ENCODE results near the gene TMSB15B.
"Not testable (repeated sequence)": the region's sequence is repeated elsewhere in the genome, so short reads cannot be mapped to it uniquely, and the experiment has no call there.

The TMSB15B gene

GRCh38 chrX:103962411-103963278 is at the start of gene TMSB15B:
Gene TMSB15B (plus strand): TSS chrX:103962627.
- H3K9me3 Mint-ChIP-seq; H3K27ac Mint-ChIP-seq; H3K4me3 Mint-ChIP-seq; H3K36me3 Mint-ChIP-seq (ENCODE audit: low read depth); intact Hi-C loops (cut with micrococcal nuclease); H3K4me1 Mint-ChIP-seq (ENCODE audit: low read depth); H3K27me3 Mint-ChIP-seq: not testable (repeated sequence)

DNA sequence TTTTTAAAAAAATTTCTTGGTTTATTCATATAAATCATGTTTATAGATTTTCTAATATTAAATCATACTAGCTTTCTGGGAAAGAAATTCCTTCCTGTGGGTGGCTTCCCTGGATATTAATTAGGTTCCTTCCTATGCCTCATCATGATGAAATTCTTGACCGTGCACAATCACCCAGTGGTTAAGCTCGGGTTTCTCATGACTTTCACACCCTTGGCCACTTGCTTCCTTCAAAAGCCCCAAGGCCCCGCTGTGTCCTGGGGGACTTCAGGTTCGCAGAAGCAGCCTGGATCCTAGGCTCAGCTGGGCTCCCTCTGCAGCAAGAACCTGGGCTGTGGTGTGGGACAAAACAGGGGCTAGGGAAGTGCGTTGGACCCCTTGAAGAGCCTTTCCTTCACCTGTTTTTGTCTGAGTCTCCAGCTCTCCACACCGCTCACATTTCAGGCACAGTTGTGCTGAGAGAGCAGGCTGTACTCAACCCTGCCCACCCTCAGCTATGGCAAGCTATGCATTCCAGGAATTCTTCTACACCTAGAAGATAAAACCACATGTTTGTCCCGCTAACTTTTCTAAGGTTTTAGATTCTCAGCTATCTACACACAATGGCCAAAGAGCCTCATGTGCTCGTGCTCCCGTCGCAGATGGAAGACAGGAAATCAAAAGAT is 48.9 kb upstream of the TMSB15B start:
- peaks cover 8% of the 10 kb centered on the region for H3K4me1 Mint-ChIP-seq (ENCODE audit: low read depth)
- no peak overlapping the region for H3K4me3 Mint-ChIP-seq
- no peak overlapping the region for H3K27ac Mint-ChIP-seq
- intact Hi-C loops (cut with micrococcal nuclease), result no loop called here
- peaks cover 6% of the 10 kb centered on the region for H3K27me3 Mint-ChIP-seq
- no peaks in the 10 kb centered on the region for H3K9me3 Mint-ChIP-seq
- H3K36me3 Mint-ChIP-seq (ENCODE audit: low read depth), result no peaks in the 10 kb centered on the region

- peak overlapping the region; percentile 81 for H3K4me3 Mint-ChIP-seq
- peaks cover 12% of the 10 kb centered on the region for H3K27me3 Mint-ChIP-seq
- peaks cover 18% of the 10 kb centered on the region for H3K4me1 Mint-ChIP-seq (ENCODE audit: low read depth)
- no peaks in the 10 kb centered on the region for H3K36me3 Mint-ChIP-seq (ENCODE audit: low read depth)
- no peaks in the 10 kb centered on the region for H3K9me3 Mint-ChIP-seq
- peak overlapping the region; percentile 71 for H3K27ac Mint-ChIP-seq
- intact Hi-C loops (cut with micrococcal nuclease), result no loop called here
These were observed 44.4 kb upstream of the TMSB15B start for GRCh38 chrX:103918050-103918449.

GRCh38 chrX:103918571-103919269 is 43.7 kb upstream of the TMSB15B start:
- no peaks in the 10 kb centered on the region for H3K9me3 Mint-ChIP-seq
- H3K27ac Mint-ChIP-seq, result peak overlapping the region; percentile 71
- peaks cover 18% of the 10 kb centered on the region for H3K4me1 Mint-ChIP-seq (ENCODE audit: low read depth)
- H3K36me3 Mint-ChIP-seq (ENCODE audit: low read depth), result no peaks in the 10 kb centered on the region
- intact Hi-C loops (cut with micrococcal nuclease), result no loop called here
- peaks cover 12% of the 10 kb centered on the region for H3K27me3 Mint-ChIP-seq
- peak overlapping the region; percentile 81 for H3K4me3 Mint-ChIP-seq

DNA sequence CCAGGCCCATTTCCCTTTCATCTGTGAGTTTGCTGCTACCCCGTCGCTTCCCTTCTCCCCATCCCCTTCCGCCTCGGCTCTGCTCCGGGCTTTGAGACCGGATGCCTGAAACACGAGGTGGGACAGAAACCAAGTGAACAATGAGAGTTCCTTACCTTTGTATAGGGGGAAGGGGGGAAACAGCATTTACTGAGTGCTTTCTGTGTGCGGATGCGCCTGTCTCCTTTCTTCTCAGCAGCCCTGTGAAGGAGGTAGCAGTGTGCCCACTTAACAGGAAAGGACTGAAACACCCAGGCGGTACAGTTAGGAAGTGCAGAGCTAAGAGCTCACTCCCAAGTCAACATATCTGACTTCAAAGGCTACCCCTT is 43.2 kb upstream of the TMSB15B start:
- H3K4me1 Mint-ChIP-seq (ENCODE audit: low read depth), result peaks cover 18% of the 10 kb centered on the region
- intact Hi-C loops (cut with micrococcal nuclease), result no loop called here
- H3K4me3 Mint-ChIP-seq, result peak overlapping the region; percentile 81
- peak overlapping the region; percentile 71 for H3K27ac Mint-ChIP-seq
- H3K9me3 Mint-ChIP-seq, result no peaks in the 10 kb centered on the region
- H3K36me3 Mint-ChIP-seq (ENCODE audit: low read depth), result no peaks in the 10 kb centered on the region
- H3K27me3 Mint-ChIP-seq, result peaks cover 12% of the 10 kb centered on the region

- H3K9me3 Mint-ChIP-seq; H3K36me3 Mint-ChIP-seq (ENCODE audit: low read depth); H3K27ac Mint-ChIP-seq; H3K4me3 Mint-ChIP-seq; intact Hi-C loops (cut with micrococcal nuclease): not testable (repeated sequence)
- Mint-ChIP-seq H3K4me1 (ENCODE audit: low read depth) (peaks cover 18% of the 10 kb centered on the region), H3K27me3 (peaks cover 12% of the 10 kb centered on the region)
These were observed 41.9 kb upstream of the TMSB15B start for GRCh38 chrX:103920515-103920914.

- Mint-ChIP-seq H3K9me3 (no peaks in the 10 kb centered on the region), H3K27me3 (no peaks in the 10 kb centered on the region), H3K27ac (no peak overlapping the region), H3K36me3 (ENCODE audit: low read depth) (no peaks in the 10 kb centered on the region), H3K4me1 (ENCODE audit: low read depth) (no peaks in the 10 kb centered on the region), H3K4me3 (no peak overlapping the region)
- intact Hi-C loops (cut with micrococcal nuclease), result no loop called here
These were observed 35.4 kb upstream of the TMSB15B start for GRCh38 chrX:103927030-103927429.

GRCh38 chrX:103927633-103928032 is 34.8 kb upstream of the TMSB15B start:
- no peaks in the 10 kb centered on the region for H3K9me3 Mint-ChIP-seq
- H3K36me3 Mint-ChIP-seq (ENCODE audit: low read depth), result no peaks in the 10 kb centered on the region
- no peak overlapping the region for H3K27ac Mint-ChIP-seq
- H3K4me3 Mint-ChIP-seq, result no peak overlapping the region
- intact Hi-C loops (cut with micrococcal nuclease), result no loop called here
- no peaks in the 10 kb centered on the region for H3K27me3 Mint-ChIP-seq
- H3K4me1 Mint-ChIP-seq (ENCODE audit: low read depth), result no peaks in the 10 kb centered on the region

DNA sequence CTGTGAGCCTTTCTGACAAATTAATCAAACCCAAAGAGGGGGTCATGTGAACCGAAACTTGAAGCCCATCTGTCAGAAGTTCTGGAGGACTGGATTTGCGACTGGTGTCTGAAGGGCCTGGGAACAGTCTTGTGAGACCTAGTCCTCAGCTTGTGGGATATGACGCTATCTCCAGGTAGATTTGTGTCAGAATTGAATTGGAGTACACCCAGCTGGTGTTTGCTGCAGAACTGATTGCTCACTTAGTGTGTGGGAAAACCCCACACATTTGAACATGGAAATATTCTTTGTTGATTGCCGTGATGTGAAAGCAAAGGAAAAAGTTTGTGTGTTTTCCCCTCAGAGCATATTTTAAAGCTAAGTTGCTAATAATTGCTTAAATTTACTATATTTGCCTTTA is 30.3 kb upstream of the TMSB15B start:
- no peaks in the 10 kb centered on the region for H3K9me3 Mint-ChIP-seq
- H3K36me3 Mint-ChIP-seq (ENCODE audit: low read depth), result no peaks in the 10 kb centered on the region
- no peaks in the 10 kb centered on the region for H3K27me3 Mint-ChIP-seq
- no peaks in the 10 kb centered on the region for H3K4me1 Mint-ChIP-seq (ENCODE audit: low read depth)
- H3K27ac Mint-ChIP-seq, result no peak overlapping the region
- H3K4me3 Mint-ChIP-seq, result no peak overlapping the region
- intact Hi-C loops (cut with micrococcal nuclease), result no loop called here

DNA sequence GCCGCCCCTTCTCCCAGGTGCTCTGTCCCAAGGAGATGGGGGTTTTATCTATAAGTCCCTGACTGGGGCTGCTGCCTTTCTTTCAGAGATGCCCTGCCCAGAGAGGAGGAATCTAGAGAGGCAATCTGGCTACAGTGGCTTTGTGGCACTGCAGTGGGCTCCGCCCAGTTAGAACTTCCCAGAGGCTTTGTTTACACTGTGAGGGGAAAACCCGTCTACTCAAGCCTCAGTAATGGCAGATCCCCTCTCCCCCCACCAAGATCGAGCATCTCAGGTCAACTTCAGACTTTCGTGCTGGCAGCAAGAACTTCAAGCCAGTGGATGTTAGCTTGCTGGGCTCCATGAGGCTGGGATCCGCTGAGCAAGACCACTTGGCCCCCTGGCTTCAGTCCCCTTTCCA is 22.2 kb upstream of the TMSB15B start:
- H3K27me3 Mint-ChIP-seq; H3K27ac Mint-ChIP-seq; H3K36me3 Mint-ChIP-seq (ENCODE audit: low read depth); H3K4me3 Mint-ChIP-seq; H3K9me3 Mint-ChIP-seq; intact Hi-C loops (cut with micrococcal nuclease); H3K4me1 Mint-ChIP-seq (ENCODE audit: low read depth): not testable (repeated sequence)

- intact Hi-C loops (cut with micrococcal nuclease), result loop anchor here (1.0 kb wide), 1 partner anchor 96 kb away; no protein-coding TSS in a partner anchor
- H3K27me3 Mint-ChIP-seq, result no peaks in the 10 kb centered on the region
- no peaks in the 10 kb centered on the region for H3K9me3 Mint-ChIP-seq
- H3K4me3 Mint-ChIP-seq, result no peak overlapping the region
- H3K4me1 Mint-ChIP-seq (ENCODE audit: low read depth), result no peaks in the 10 kb centered on the region
- no peaks in the 10 kb centered on the region for H3K36me3 Mint-ChIP-seq (ENCODE audit: low read depth)
- H3K27ac Mint-ChIP-seq, result no peak overlapping the region
These were observed 21.0 kb upstream of the TMSB15B start for GRCh38 chrX:103941201-103941975.

DNA sequence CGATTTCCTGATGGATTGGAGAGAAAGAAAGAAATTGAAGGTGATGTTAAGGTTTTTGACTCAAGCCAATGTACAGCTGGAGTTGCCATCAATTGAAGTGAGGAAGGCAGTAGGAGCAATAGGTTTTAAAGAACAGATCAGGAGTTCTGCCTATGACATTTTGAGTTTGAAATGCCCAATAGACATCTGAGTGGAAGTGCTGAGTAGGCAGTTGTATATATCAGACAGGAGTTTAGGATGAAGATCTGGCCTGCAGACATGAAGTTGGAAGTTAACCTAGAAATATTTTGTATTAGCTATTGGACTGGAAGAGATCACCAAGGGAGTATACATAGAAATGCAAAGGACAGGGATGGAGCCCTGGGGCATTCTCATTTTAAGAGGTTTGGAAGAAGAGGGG is 12.9 kb upstream of the TMSB15B start:
- Mint-ChIP-seq H3K36me3 (ENCODE audit: low read depth) (no peaks in the 10 kb centered on the region), H3K4me1 (ENCODE audit: low read depth) (no peaks in the 10 kb centered on the region), H3K27me3 (no peaks in the 10 kb centered on the region), H3K4me3 (no peak overlapping the region), H3K9me3 (no peaks in the 10 kb centered on the region), H3K27ac (no peak overlapping the region)
- intact Hi-C loops (cut with micrococcal nuclease), result no loop called here

- Mint-ChIP-seq H3K36me3 (ENCODE audit: low read depth) (no peaks in the 10 kb centered on the region), H3K27me3 (peaks cover 4% of the 10 kb centered on the region), H3K4me3 (no peak overlapping the region), H3K27ac (no peak overlapping the region), H3K4me1 (ENCODE audit: low read depth) (no peaks in the 10 kb centered on the region), H3K9me3 (no peaks in the 10 kb centered on the region)
- intact Hi-C loops (cut with micrococcal nuclease), result no loop called here
These were observed 9.1 kb upstream of the TMSB15B start for GRCh38 chrX:103953353-103953752.

DNA sequence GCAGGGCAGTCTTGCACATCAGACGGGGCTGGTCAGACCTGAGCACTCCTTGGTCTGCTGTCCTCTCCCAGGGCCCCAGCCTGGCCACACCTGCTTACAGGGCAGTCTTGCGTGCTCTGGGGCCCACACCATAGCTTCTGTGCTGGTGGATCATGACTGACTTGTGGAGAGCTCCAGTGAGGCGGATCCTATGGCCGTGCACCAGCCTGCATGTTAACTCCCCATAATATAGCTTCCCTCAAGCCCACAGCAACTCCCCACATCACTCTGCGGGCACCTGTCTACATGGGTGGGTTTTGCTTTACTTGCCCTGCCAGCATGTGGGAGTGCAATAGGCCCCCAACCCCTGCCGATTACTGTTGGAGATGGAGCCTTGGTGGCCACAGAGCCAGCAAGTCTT is 8.2 kb upstream of the TMSB15B start:
- H3K4me3 Mint-ChIP-seq, result no peak overlapping the region
- no peaks in the 10 kb centered on the region for H3K4me1 Mint-ChIP-seq (ENCODE audit: low read depth)
- no peaks in the 10 kb centered on the region for H3K36me3 Mint-ChIP-seq (ENCODE audit: low read depth)
- no peak overlapping the region for H3K27ac Mint-ChIP-seq
- peaks cover 4% of the 10 kb centered on the region for H3K27me3 Mint-ChIP-seq
- intact Hi-C loops (cut with micrococcal nuclease), result no loop called here
- H3K9me3 Mint-ChIP-seq, result no peaks in the 10 kb centered on the region

All from dendritic cell treated with granulocyte-macrophage colony-stimulating factor and Interleukin-4, amounts not matched to agents 40 ng/mL and 50 ng/mL, for 4 days (primary cell).